Mucosa of descending colon (tissue), 3 donors: Measurements from ENCODE around the gene GPC6. TPM values are rescaled to one million over a fixed set of nuclear protein-coding genes. Genes with fewer than 3 reads are reported as not detected.

Experiments used
- ATAC-seq: fragments of 200-7000 bp; cut with Tn5 transposase; one replicate; pipeline ENCODE4 v1.9.1; 2020; ENCODE audit warnings: mild to moderate bottlenecking, moderate library complexity
- DNase-seq, 3 donors: peaks; one replicate each; pipeline ENCODE4 v3.0.0-alpha.2; 2020
- H3K36me3 ChIP-seq: fragments of 200-600 bp; one replicate; pipeline ENCODE4 v1.8.0; 2021; ENCODE audit warnings: low read depth, mild to moderate bottlenecking
- H3K4me1 ChIP-seq: fragments of 200-600 bp; one replicate; pipeline ENCODE4 v1.8.0; 2021; ENCODE audit warnings: low read depth, mild to moderate bottlenecking
- H3K4me3 ChIP-seq: fragments of 200-600 bp; one replicate; pipeline ENCODE4 v1.8.0; 2021; ENCODE audit warnings: mild to moderate bottlenecking
- H3K9me3 ChIP-seq: fragments of 200-600 bp; one replicate; pipeline ENCODE4 v1.8.0; 2021; ENCODE audit warnings: mild to moderate bottlenecking
- intact Hi-C, 2 donors: fragments of 100-400 bp; cut with DNase I in 1 of 2; cut with micrococcal nuclease in 1 of 2; formaldehyde crosslinking; loops; one replicate each; pipeline versions ENCODE4 v1.11.0 to v1.11.1; 2022; cut with DNase I, micrococcal nuclease
- total RNA-seq, 3 donors: library from RNA; stranded (reverse); fragmentation: NEBNext Ultra II Directional in 2 of 3; extraction: Animal tissue kit (Norgen Biotek cat#: 25700) in 2 of 3; gene quantifications; one replicate each; pipeline versions ENCODE4 v1.2.1 to v1.2.4, GENCODE V29; 2021 to 2023
- TF ChIP-seq, protein P1 (sequence below): fragments of 200-600 bp; IDR thresholded peaks from one replicate; pipeline ENCODE4 v1.8.0; 2022; ENCODE audit warnings: antibody characterized with exemption, mild to moderate bottlenecking
- donor health status: DM: no; HTN: no; CAD: no; lungs with moderate emphysema.
- donor health status: DM: no; HTN: no; CAD: no.
- donor health status: DM: no; HTN: yes; CAD: no.

Gene GPC6
- total RNA-seq, 3 donors from 2014 or later = 2.7 to 11.3 (median 7.5) TPM

- Histone ChIP-seq H3K4me3 (no peak overlapping the region), H3K4me1 (no peaks in the 10 kb centered on the region), H3K9me3 (no peaks in the 10 kb centered on the region), H3K36me3 (no peaks in the 10 kb centered on the region)
- TF ChIP-seq, protein P1, sequence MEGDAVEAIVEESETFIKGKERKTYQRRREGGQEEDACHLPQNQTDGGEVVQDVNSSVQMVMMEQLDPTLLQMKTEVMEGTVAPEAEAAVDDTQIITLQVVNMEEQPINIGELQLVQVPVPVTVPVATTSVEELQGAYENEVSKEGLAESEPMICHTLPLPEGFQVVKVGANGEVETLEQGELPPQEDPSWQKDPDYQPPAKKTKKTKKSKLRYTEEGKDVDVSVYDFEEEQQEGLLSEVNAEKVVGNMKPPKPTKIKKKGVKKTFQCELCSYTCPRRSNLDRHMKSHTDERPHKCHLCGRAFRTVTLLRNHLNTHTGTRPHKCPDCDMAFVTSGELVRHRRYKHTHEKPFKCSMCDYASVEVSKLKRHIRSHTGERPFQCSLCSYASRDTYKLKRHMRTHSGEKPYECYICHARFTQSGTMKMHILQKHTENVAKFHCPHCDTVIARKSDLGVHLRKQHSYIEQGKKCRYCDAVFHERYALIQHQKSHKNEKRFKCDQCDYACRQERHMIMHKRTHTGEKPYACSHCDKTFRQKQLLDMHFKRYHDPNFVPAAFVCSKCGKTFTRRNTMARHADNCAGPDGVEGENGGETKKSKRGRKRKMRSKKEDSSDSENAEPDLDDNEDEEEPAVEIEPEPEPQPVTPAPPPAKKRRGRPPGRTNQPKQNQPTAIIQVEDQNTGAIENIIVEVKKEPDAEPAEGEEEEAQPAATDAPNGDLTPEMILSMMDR = no peak
- ATAC-seq (no peak), DNase-seq (no peak)
- intact Hi-C loops = no loop called here
Measured at GRCh38 chr13:93649496-93649895, 422.9 kb downstream of the GPC6 start.

GRCh38 chr13:93653776-93654175, 427.2 kb downstream of the GPC6 start:
- no peak for ATAC-seq
- Histone ChIP-seq H3K4me1 (no peaks in the 10 kb centered on the region), H3K9me3 (no peaks in the 10 kb centered on the region), H3K36me3 (no peaks in the 10 kb centered on the region), H3K4me3 (no peak overlapping the region)
- TF ChIP-seq, protein P1 = no peak
- intact Hi-C loops = no loop called here
- DNase-seq = no peak

- intact Hi-C loops = no loop called here
- ATAC-seq = no peak
Measured at GRCh38 chr13:93655154-93655553, 428.5 kb downstream of the GPC6 start.

DNA sequence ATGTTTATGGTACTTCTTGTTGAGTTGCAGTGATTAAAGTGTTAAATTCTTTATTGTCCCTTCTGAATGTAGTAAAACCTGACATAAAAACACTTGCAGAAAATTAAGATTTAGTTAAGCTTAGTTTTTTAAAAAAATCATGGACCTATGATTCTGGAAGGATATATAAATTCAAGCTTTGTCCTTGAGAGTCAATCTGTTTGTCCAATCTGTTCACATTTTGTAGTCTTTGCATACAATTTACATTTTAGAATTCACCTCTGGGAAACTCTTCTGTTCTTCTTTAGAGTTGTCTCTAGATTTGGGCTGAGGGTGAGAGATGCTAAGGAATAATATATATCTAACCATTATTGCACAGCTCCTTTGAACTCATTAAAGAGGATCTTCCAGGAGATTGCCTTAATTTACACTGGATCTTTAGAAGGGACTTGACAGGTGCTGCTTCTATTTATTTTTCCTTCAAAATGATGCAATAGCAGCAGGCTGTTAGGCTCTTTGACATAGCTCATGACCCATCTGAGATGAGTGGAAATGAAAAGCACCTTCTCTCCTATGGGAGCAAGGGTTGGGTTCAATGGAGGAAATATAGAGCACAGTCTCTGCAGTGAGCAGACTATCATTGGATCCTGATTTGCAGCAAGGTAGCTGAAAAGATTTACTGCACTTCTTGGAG, 433.9 kb downstream of the GPC6 start:
- TF ChIP-seq, protein P1 = no peak
- DNase-seq (no peak), ATAC-seq (no peak)
- Histone ChIP-seq H3K4me3 (no peak overlapping the region), H3K9me3 (no peaks in the 10 kb centered on the region), H3K4me1 (no peaks in the 10 kb centered on the region), H3K36me3 (no peaks in the 10 kb centered on the region)
- intact Hi-C loops = no loop called here

More at GRCh38 chr13:93655154-93655553, 428.5 kb downstream of the GPC6 start:
- Histone ChIP-seq H3K9me3 (no peaks in the 10 kb centered on the region), H3K36me3 (no peaks in the 10 kb centered on the region), H3K4me3 (no peak overlapping the region), H3K4me1 (no peaks in the 10 kb centered on the region)
- DNase-seq = no peak
- TF ChIP-seq, protein P1 = no peak

DNA sequence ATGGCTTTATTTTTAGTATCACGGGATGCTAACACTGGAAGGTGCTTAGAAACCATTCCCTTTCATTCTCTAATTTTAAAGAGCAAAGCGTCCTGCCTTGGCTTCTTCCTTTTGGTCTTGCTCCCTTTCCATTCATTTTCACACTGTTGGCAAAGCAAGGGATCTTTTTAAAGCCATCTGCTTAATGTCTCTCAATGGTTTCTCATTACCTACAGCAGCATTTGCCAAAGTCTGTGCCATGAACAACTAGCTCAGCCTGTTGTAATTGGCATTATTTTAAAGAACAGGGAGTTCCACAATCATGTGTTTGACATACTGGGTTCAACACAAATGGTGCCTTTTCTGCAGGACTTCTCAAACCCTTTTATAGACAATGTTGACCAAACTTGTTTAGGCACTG, 444.3 kb downstream of the GPC6 start:
- ATAC-seq = no peak
- Histone ChIP-seq H3K36me3 (no peaks in the 10 kb centered on the region), H3K9me3 (no peaks in the 10 kb centered on the region), H3K4me3 (no peak overlapping the region), H3K4me1 (no peaks in the 10 kb centered on the region)
- intact Hi-C loops = no loop called here
- no peak for DNase-seq
- TF ChIP-seq, protein P1 = no peak
